NCI-H2196 (cell line): ENCODE results near the gene SLC52A1.
A peak's percentile ranks its signal among the peaks of the same experiment; 100 is the strongest.
"Not testable (repeated sequence)": the region's sequence is repeated elsewhere in the genome, so short reads cannot be mapped to it uniquely, and the experiment has no call there.

Experiments used
- DNase-seq: peaks from one replicate; lab custom pipeline; 2025; ENCODE audit not compliant: unreplicated experiment; lab: John Stamatoyannopoulos, UW

Gene SLC52A1

GRCh38 chr17:5031365-5032082 is 3.7 kb downstream of the SLC52A1 start:
- DNase-seq: peak; percentile 69

GRCh38 chr17:5030168-5030567 is 5.1 kb downstream of the SLC52A1 start:
- not testable (repeated sequence) for DNase-seq

- DNase-seq: no peak
These were observed 7.3 kb downstream of the SLC52A1 start for GRCh38 chr17:5027916-5028315.

- DNase-seq: no peak
These were observed 7.9 kb downstream of the SLC52A1 start for GRCh38 chr17:5027299-5027698.

GRCh38 chr17:5024604-5025003 is 10.6 kb downstream of the SLC52A1 start:
- no peak for DNase-seq

- DNase-seq: no peak
These were observed 11.6 kb downstream of the SLC52A1 start for GRCh38 chr17:5023588-5024147.

- DNase-seq: no peak
These were observed 13.0 kb downstream of the SLC52A1 start for GRCh38 chr17:5022171-5022711.

- no peak for DNase-seq
These were observed 14.7 kb downstream of the SLC52A1 start for GRCh38 chr17:5020502-5021023.

GRCh38 chr17:5019475-5019956 is 15.7 kb downstream of the SLC52A1 start:
- DNase-seq: no peak

GRCh38 chr17:5014357-5014756 is 20.9 kb downstream of the SLC52A1 start:
- DNase-seq: no peak

- no peak for DNase-seq
These were observed 23.3 kb downstream of the SLC52A1 start for GRCh38 chr17:5011928-5012327.

- no peak for DNase-seq
These were observed 31.9 kb downstream of the SLC52A1 start for GRCh38 chr17:5003214-5003867.

GRCh38 chr17:5002121-5002788 is 33.0 kb downstream of the SLC52A1 start:
- no peak for DNase-seq

- no peak for DNase-seq
These were observed 35.0 kb downstream of the SLC52A1 start for GRCh38 chr17:5000237-5000639.

GRCh38 chr17:4999430-5000093 is 35.7 kb downstream of the SLC52A1 start:
- no peak for DNase-seq

- no peak for DNase-seq
These were observed 36.3 kb downstream of the SLC52A1 start for GRCh38 chr17:4998732-4999429.

- DNase-seq: no peak
These were observed 37.0 kb downstream of the SLC52A1 start for GRCh38 chr17:4998027-4998731.

- peak; percentile 84 for DNase-seq
These were observed 37.8 kb downstream of the SLC52A1 start, which contains the start of the genes INCA1 and KIF1C for GRCh38 chr17:4997302-4998026. INCA1 (minus strand) TSS chr17:4997522; CDS start chr17:4994437, 3,085 bp downstream. KIF1C (plus strand) TSS chr17:4997950; CDS start chr17:5000247, 2,297 bp downstream.
